IPS-11a (cell line): Measurements from ENCODE around the gene C1orf116.
"Not testable (repeated sequence)": the region's sequence is repeated elsewhere in the genome, so short reads cannot be mapped to it uniquely, and the experiment has no call there.

Experiments used
- H3K4me3 ChIP-seq: one replicate; pipeline ENCODE4 v1.5.1; 2013; ENCODE audit warnings: low read depth, low read length, control low read depth

The C1orf116 gene

GRCh38 chr1:207059881-207060280 is 27.3 kb upstream of the C1orf116 start:
- no peak overlapping the region for H3K4me3 ChIP-seq

GRCh38 chr1:207058878-207059867 is 26.6 kb upstream of the C1orf116 start:
- H3K4me3 ChIP-seq = no peak overlapping the region

- no peak overlapping the region for H3K4me3 ChIP-seq
Measured at GRCh38 chr1:207058252-207058651, 25.7 kb upstream of the C1orf116 start.

- H3K4me3 ChIP-seq = no peak overlapping the region
Measured at GRCh38 chr1:207056673-207057072, 24.1 kb upstream of the C1orf116 start.

- H3K4me3 ChIP-seq = no peak overlapping the region
Measured at GRCh38 chr1:207055386-207056001, 22.9 kb upstream of the C1orf116 start.

GRCh38 chr1:207054491-207054890 is 21.9 kb upstream of the C1orf116 start:
- H3K4me3 ChIP-seq = no peak overlapping the region

GRCh38 chr1:207052911-207053769 is 20.6 kb upstream of the C1orf116 start, which contains the start of gene PFKFB2:
PFKFB2 (plus strand) TSS chr1:207053275; CDS start chr1:207054718, 1,443 bp downstream.
- peak within 1 kb of the TSS; percentile 86 for H3K4me3 ChIP-seq

GRCh38 chr1:207051191-207051943 is 18.8 kb upstream of the C1orf116 start, which contains the start of gene YOD1:
YOD1 (minus strand) TSS chr1:207051208; CDS start chr1:207051030, 178 bp downstream.
- H3K4me3 ChIP-seq = peak within 1 kb of the TSS; percentile 92

GRCh38 chr1:207050480-207051190 is 18.1 kb upstream of the C1orf116 start:
- H3K4me3 ChIP-seq = peak overlapping the region; percentile 92

- H3K4me3 ChIP-seq = peak overlapping the region; percentile 92
Measured at GRCh38 chr1:207049974-207050391, 17.4 kb upstream of the C1orf116 start.

GRCh38 chr1:207049514-207049913 is 17.0 kb upstream of the C1orf116 start:
- H3K4me3 ChIP-seq = peak overlapping the region; percentile 92

- no peak overlapping the region for H3K4me3 ChIP-seq
Measured at GRCh38 chr1:207049054-207049453, 16.5 kb upstream of the C1orf116 start.

- no peak overlapping the region for H3K4me3 ChIP-seq
Measured at GRCh38 chr1:207048041-207048440, 15.5 kb upstream of the C1orf116 start.

- no peak overlapping the region for H3K4me3 ChIP-seq
Measured at GRCh38 chr1:207047505-207047904, 14.9 kb upstream of the C1orf116 start.

GRCh38 chr1:207045453-207045852 is 12.9 kb upstream of the C1orf116 start:
- no peak overlapping the region for H3K4me3 ChIP-seq

- not testable (repeated sequence) for H3K4me3 ChIP-seq
Measured at GRCh38 chr1:207041397-207041796, 8.8 kb upstream of the C1orf116 start.

GRCh38 chr1:207040181-207040533 is 7.6 kb upstream of the C1orf116 start:
- no peak overlapping the region for H3K4me3 ChIP-seq

- no peak overlapping the region for H3K4me3 ChIP-seq
Measured at GRCh38 chr1:207039380-207040180, 7.0 kb upstream of the C1orf116 start.

- no peak overlapping the region for H3K4me3 ChIP-seq
Measured at GRCh38 chr1:207036865-207037264, 4.3 kb upstream of the C1orf116 start.
